ENCODE results near the gene SCPEP1.
A peak's percentile ranks its signal among the peaks of the same experiment; 100 is the strongest.

The SCPEP1 gene

GRCh38 chr17:57004944-57005579 is 27.1 kb downstream of the SCPEP1 start:
- Histone ChIP-seq H3K36me3 (ENCODE audit: control insufficient read depth, insufficient read depth, low read length) (0 out of 2 replicates have a peak, but pooled peaks cover 15% of the 10 kb centered on the region), H3K9me3 (ENCODE audit: control insufficient read depth, insufficient read depth, low read depth, low read length) (no peaks in the 10 kb centered on the region), H3K4me1 (ENCODE audit: control insufficient read depth, insufficient read depth, low read length) (peaks cover 6% of the 10 kb centered on the region; the same call in 1 of the 2 replicates), H3K4me3 (ENCODE audit: low read depth, low read length) (no peak overlapping the region), H3K9ac (ENCODE audit: low read length) (no peak overlapping the region), H3K27me3 (ENCODE audit: control insufficient read depth, insufficient read depth, low read length) (no peaks in the 10 kb centered on the region), H3K27ac (ENCODE audit: low read depth, low read length) (no peak overlapping the region)

- Histone ChIP-seq H3K27me3 (ENCODE audit: control insufficient read depth, insufficient read depth, low read length) (no peaks in the 10 kb centered on the region), H3K27ac (ENCODE audit: low read depth, low read length) (no peak overlapping the region), H3K4me1 (ENCODE audit: control insufficient read depth, insufficient read depth, low read length) (peaks cover 12% of the 10 kb centered on the region), H3K36me3 (ENCODE audit: control insufficient read depth, insufficient read depth, low read length) (0 out of 2 replicates have a peak, but pooled peaks cover 11% of the 10 kb centered on the region), H3K9me3 (ENCODE audit: control insufficient read depth, insufficient read depth, low read depth, low read length) (no peaks in the 10 kb centered on the region), H3K9ac (ENCODE audit: low read length) (no peak overlapping the region), H3K4me3 (ENCODE audit: low read depth, low read length) (no peak overlapping the region)
Observed at GRCh38 chr17:57006040-57006439, 28.1 kb downstream of the SCPEP1 start.

- Histone ChIP-seq H3K27me3 (ENCODE audit: control insufficient read depth, insufficient read depth, low read length) (no peaks in the 10 kb centered on the region), H3K4me1 (ENCODE audit: control insufficient read depth, insufficient read depth, low read length) (peaks cover 12% of the 10 kb centered on the region), H3K4me3 (ENCODE audit: low read depth, low read length) (no peak overlapping the region), H3K9me3 (ENCODE audit: control insufficient read depth, insufficient read depth, low read depth, low read length) (no peaks in the 10 kb centered on the region), H3K9ac (ENCODE audit: low read length) (no peak overlapping the region), H3K27ac (ENCODE audit: low read depth, low read length) (no peak overlapping the region), H3K36me3 (ENCODE audit: control insufficient read depth, insufficient read depth, low read length) (no peaks in the 10 kb centered on the region)
Observed at GRCh38 chr17:57008958-57009357, 31.0 kb downstream of the SCPEP1 start.

- H3K27ac ChIP-seq (ENCODE audit: low read depth, low read length): no peak overlapping the region
- H3K27me3 ChIP-seq (ENCODE audit: control insufficient read depth, insufficient read depth, low read length): no peaks in the 10 kb centered on the region
- no peaks in the 10 kb centered on the region for H3K9me3 ChIP-seq (ENCODE audit: control insufficient read depth, insufficient read depth, low read depth, low read length)
- H3K9ac ChIP-seq (ENCODE audit: low read length): no peak overlapping the region
- H3K4me3 ChIP-seq (ENCODE audit: low read depth, low read length): no peak overlapping the region
- peaks cover 12% of the 10 kb centered on the region for H3K4me1 ChIP-seq (ENCODE audit: control insufficient read depth, insufficient read depth, low read length)
- H3K36me3 ChIP-seq (ENCODE audit: control insufficient read depth, insufficient read depth, low read length): no peaks in the 10 kb centered on the region
Observed at GRCh38 chr17:57009737-57010445, 32.0 kb downstream of the SCPEP1 start.

- Histone ChIP-seq H3K9ac (ENCODE audit: low read length) (no peak overlapping the region), H3K36me3 (ENCODE audit: control insufficient read depth, insufficient read depth, low read length) (no peaks in the 10 kb centered on the region), H3K4me3 (ENCODE audit: low read depth, low read length) (no peak overlapping the region), H3K27me3 (ENCODE audit: control insufficient read depth, insufficient read depth, low read length) (no peaks in the 10 kb centered on the region), H3K4me1 (ENCODE audit: control insufficient read depth, insufficient read depth, low read length) (peaks cover 12% of the 10 kb centered on the region), H3K9me3 (ENCODE audit: control insufficient read depth, insufficient read depth, low read depth, low read length) (no peaks in the 10 kb centered on the region), H3K27ac (ENCODE audit: low read depth, low read length) (no peak overlapping the region)
Observed at GRCh38 chr17:57010487-57010886, 32.6 kb downstream of the SCPEP1 start.

- H3K9me3 ChIP-seq (ENCODE audit: control insufficient read depth, insufficient read depth, low read depth, low read length): no peaks in the 10 kb centered on the region
- H3K4me1 ChIP-seq (ENCODE audit: control insufficient read depth, insufficient read depth, low read length): peaks cover 23% of the 10 kb centered on the region
- no peaks in the 10 kb centered on the region for H3K27me3 ChIP-seq (ENCODE audit: control insufficient read depth, insufficient read depth, low read length)
- H3K27ac ChIP-seq (ENCODE audit: low read depth, low read length): no peak overlapping the region
- H3K4me3 ChIP-seq (ENCODE audit: low read depth, low read length): no peak overlapping the region
- H3K36me3 ChIP-seq (ENCODE audit: control insufficient read depth, insufficient read depth, low read length): no peaks in the 10 kb centered on the region
- H3K9ac ChIP-seq (ENCODE audit: low read length): no peak overlapping the region
Observed at GRCh38 chr17:57011491-57012015, 33.6 kb downstream of the SCPEP1 start.

GRCh38 chr17:57016071-57016763 is 38.3 kb downstream of the SCPEP1 start:
- Histone ChIP-seq H3K27ac (ENCODE audit: low read depth, low read length) (peak overlapping the region; percentile 34; the same call in 1 of the 2 replicates), H3K4me3 (ENCODE audit: low read depth, low read length) (no peak overlapping the region), H3K4me1 (ENCODE audit: control insufficient read depth, insufficient read depth, low read length) (peaks cover 27% of the 10 kb centered on the region), H3K9me3 (ENCODE audit: control insufficient read depth, insufficient read depth, low read depth, low read length) (0 out of 2 replicates have a peak, but pooled peaks cover 2% of the 10 kb centered on the region), H3K36me3 (ENCODE audit: control insufficient read depth, insufficient read depth, low read length) (no peaks in the 10 kb centered on the region), H3K9ac (ENCODE audit: low read length) (peak overlapping the region; percentile 12), H3K27me3 (ENCODE audit: control insufficient read depth, insufficient read depth, low read length) (no peaks in the 10 kb centered on the region)

- H3K36me3 ChIP-seq (ENCODE audit: control insufficient read depth, insufficient read depth, low read length): no peaks in the 10 kb centered on the region
- H3K9ac ChIP-seq (ENCODE audit: low read length): peak overlapping the region; percentile 63
- H3K27me3 ChIP-seq (ENCODE audit: control insufficient read depth, insufficient read depth, low read length): no peaks in the 10 kb centered on the region
- 0 out of 2 replicates have a peak, but pooled peaks cover 2% of the 10 kb centered on the region for H3K9me3 ChIP-seq (ENCODE audit: control insufficient read depth, insufficient read depth, low read depth, low read length)
- no peak overlapping the region for H3K4me3 ChIP-seq (ENCODE audit: low read depth, low read length)
- H3K4me1 ChIP-seq (ENCODE audit: control insufficient read depth, insufficient read depth, low read length): peaks cover 27% of the 10 kb centered on the region
- peak overlapping the region; percentile 33; the same call in 1 of the 2 replicates for H3K27ac ChIP-seq (ENCODE audit: low read depth, low read length)
Observed at GRCh38 chr17:57016764-57017116, 38.8 kb downstream of the SCPEP1 start.

GRCh38 chr17:57017625-57018024 is 39.7 kb downstream of the SCPEP1 start:
- Histone ChIP-seq H3K27me3 (ENCODE audit: control insufficient read depth, insufficient read depth, low read length) (no peaks in the 10 kb centered on the region), H3K9me3 (ENCODE audit: control insufficient read depth, insufficient read depth, low read depth, low read length) (peaks cover 6% of the 10 kb centered on the region; the same call in 1 of the 2 replicates), H3K4me3 (ENCODE audit: low read depth, low read length) (no peak overlapping the region), H3K4me1 (ENCODE audit: control insufficient read depth, insufficient read depth, low read length) (peaks cover 27% of the 10 kb centered on the region), H3K36me3 (ENCODE audit: control insufficient read depth, insufficient read depth, low read length) (no peaks in the 10 kb centered on the region), H3K9ac (ENCODE audit: low read length) (peak overlapping the region; percentile 23), H3K27ac (ENCODE audit: low read depth, low read length) (0 out of 2 replicates have a peak overlapping the region, but pooled peaks have one; percentile 49)

- Histone ChIP-seq H3K4me3 (ENCODE audit: low read depth, low read length) (no peak overlapping the region), H3K36me3 (ENCODE audit: control insufficient read depth, insufficient read depth, low read length) (no peaks in the 10 kb centered on the region), H3K27me3 (ENCODE audit: control insufficient read depth, insufficient read depth, low read length) (no peaks in the 10 kb centered on the region)
Observed at GRCh38 chr17:57020208-57020607, 42.3 kb downstream of the SCPEP1 start.

More at GRCh38 chr17:57020208-57020607, 42.3 kb downstream of the SCPEP1 start:
- Histone ChIP-seq H3K9me3 (ENCODE audit: control insufficient read depth, insufficient read depth, low read depth, low read length) (peaks cover 23% of the 10 kb centered on the region), H3K27ac (ENCODE audit: low read depth, low read length) (no peak overlapping the region), H3K9ac (ENCODE audit: low read length) (no peak overlapping the region), H3K4me1 (ENCODE audit: control insufficient read depth, insufficient read depth, low read length) (peaks cover 27% of the 10 kb centered on the region)

All from HUES6 (cell line).